DOHH2 (cell line): ENCODE results near the gene NAPB.

Experiments used
- H3F3A ChIP-seq: fragments of 200-600 bp; sonication (generic), shearing (Covaris generic); 2 replicates; pipeline ENCODE4 v1.6.0; 2016; ENCODE audit warnings: antibody characterized with exemption, mild to moderate bottlenecking; ENCODE audit not compliant: control insufficient read depth, insufficient read depth
- H3K27ac ChIP-seq: fragments of 200-600 bp; sonication (generic); 2 replicates; pipeline ENCODE4 v1.5.1; 2014; ENCODE audit warnings: low read depth, mild to moderate bottlenecking, low read length, moderate library complexity
- H3K27me3 ChIP-seq: fragments of 200-600 bp; sonication (generic); 2 replicates; pipeline ENCODE4 v1.6.1; 2014; ENCODE audit warnings: mild to moderate bottlenecking, low read length, mixed read lengths; ENCODE audit not compliant: control insufficient read depth
- H3K36me3 ChIP-seq: fragments of 200-600 bp; sonication (generic); 2 replicates; pipeline ENCODE4 v1.6.1; 2014; ENCODE audit warnings: mild to moderate bottlenecking, low read length, moderate library complexity, mixed read lengths; ENCODE audit not compliant: control insufficient read depth
- H3K4me1 ChIP-seq: fragments of 200-600 bp; sonication (generic); 2 replicates; pipeline ENCODE4 v1.6.1; 2014; ENCODE audit warnings: mild to moderate bottlenecking, low read length, mixed read lengths; ENCODE audit not compliant: control insufficient read depth
- H3K4me2 ChIP-seq: fragments of 200-600 bp; sonication (generic); 2 replicates; pipeline ENCODE4 v1.6.0; 2014; ENCODE audit warnings: mild to moderate bottlenecking, low read length, moderate library complexity
- H3K4me3 ChIP-seq: fragments of 200-600 bp; sonication (generic); 2 replicates; pipeline ENCODE4 v1.5.1; 2014; ENCODE audit warnings: mild to moderate bottlenecking, low read length, mixed read lengths
- H3K79me2 ChIP-seq: fragments of 200-600 bp; sonication (generic); 2 replicates; pipeline ENCODE4 v1.6.1; 2014; ENCODE audit warnings: mild to moderate bottlenecking, low read length, mixed read lengths; ENCODE audit not compliant: control insufficient read depth
- H3K9me2 ChIP-seq: fragments of 200-600 bp; sonication (generic); replicated peaks from 2 replicates; pipeline ENCODE4 v1.6.1; 2014; ENCODE audit warnings: mild to moderate bottlenecking, low read length, mixed read lengths; ENCODE audit not compliant: control insufficient read depth
- H3K9me3 ChIP-seq: fragments of 200-600 bp; sonication (generic); 2 replicates; pipeline ENCODE4 v1.6.1; 2014; ENCODE audit warnings: antibody characterized with exemption, low read length, mixed read lengths; ENCODE audit not compliant: control insufficient read depth, insufficient read depth
- H4K20me1 ChIP-seq: fragments of 200-600 bp; sonication (generic); 2 replicates; pipeline ENCODE4 v1.6.0; 2014; ENCODE audit warnings: low read depth, mild to moderate bottlenecking, antibody characterized with exemption, low read length, moderate library complexity; ENCODE audit not compliant: control insufficient read depth, insufficient read depth
- EZH2phosphoT487 ChIP-seq: fragments of 200-600 bp; sonication (generic); IDR thresholded peaks from 2 replicates; pipeline ENCODE4 v1.6.1; 2017; ENCODE audit warnings: borderline replicate concordance, mild to moderate bottlenecking, antibody characterized with exemption, low read length, moderate library complexity, mixed read lengths
- TF ChIP-seq, protein P1 (sequence below): fragments of 200-600 bp; sonication (generic); IDR thresholded peaks from one replicate; pipeline ENCODE4 v1.5.1; 2014; ENCODE audit warnings: antibody characterized with exemption, mild to moderate bottlenecking, low read depth, low read length; ENCODE audit not compliant: poor library complexity, severe bottlenecking

NAPB gene

DNA sequence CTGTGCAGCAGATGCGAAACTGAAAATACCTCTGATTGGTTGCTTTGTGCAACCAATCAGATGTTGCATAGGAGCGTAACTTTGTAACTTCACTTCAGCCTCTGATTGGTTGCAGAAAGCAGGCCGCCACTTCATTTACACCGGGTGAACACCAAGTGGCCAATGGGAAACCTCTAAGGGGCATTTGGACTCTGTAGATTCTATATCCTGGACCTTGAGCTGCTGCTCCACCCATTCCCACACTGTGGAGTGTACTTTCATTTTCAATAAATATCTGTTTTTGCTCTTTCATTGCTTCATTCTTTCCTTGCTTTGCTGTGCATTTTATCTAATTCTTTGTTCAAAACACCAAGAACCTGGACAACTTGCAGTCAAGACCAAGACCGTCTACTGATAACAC is 84.8 kb downstream of the NAPB start:
- no peak overlapping the region for H3K27ac ChIP-seq
- H3K4me2 ChIP-seq: no peak overlapping the region
- H3K36me3 ChIP-seq: no peaks in the 10 kb centered on the region
- TF ChIP-seq, protein P1, sequence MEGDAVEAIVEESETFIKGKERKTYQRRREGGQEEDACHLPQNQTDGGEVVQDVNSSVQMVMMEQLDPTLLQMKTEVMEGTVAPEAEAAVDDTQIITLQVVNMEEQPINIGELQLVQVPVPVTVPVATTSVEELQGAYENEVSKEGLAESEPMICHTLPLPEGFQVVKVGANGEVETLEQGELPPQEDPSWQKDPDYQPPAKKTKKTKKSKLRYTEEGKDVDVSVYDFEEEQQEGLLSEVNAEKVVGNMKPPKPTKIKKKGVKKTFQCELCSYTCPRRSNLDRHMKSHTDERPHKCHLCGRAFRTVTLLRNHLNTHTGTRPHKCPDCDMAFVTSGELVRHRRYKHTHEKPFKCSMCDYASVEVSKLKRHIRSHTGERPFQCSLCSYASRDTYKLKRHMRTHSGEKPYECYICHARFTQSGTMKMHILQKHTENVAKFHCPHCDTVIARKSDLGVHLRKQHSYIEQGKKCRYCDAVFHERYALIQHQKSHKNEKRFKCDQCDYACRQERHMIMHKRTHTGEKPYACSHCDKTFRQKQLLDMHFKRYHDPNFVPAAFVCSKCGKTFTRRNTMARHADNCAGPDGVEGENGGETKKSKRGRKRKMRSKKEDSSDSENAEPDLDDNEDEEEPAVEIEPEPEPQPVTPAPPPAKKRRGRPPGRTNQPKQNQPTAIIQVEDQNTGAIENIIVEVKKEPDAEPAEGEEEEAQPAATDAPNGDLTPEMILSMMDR: no peak
- TF ChIP-seq EZH2phosphoT487: no peak
- H3K4me3 ChIP-seq: no peak overlapping the region
- no peaks in the 10 kb centered on the region for H3K9me3 ChIP-seq
- peaks cover 14% of the 10 kb centered on the region for H3K4me1 ChIP-seq
- H3K79me2 ChIP-seq: no peaks in the 10 kb centered on the region
- no peaks in the 10 kb centered on the region for H4K20me1 ChIP-seq
- no peaks in the 10 kb centered on the region for H3K27me3 ChIP-seq
- H3K9me2 ChIP-seq: no peaks in the 10 kb centered on the region
- no peaks in the 10 kb centered on the region for H3F3A ChIP-seq

DNA sequence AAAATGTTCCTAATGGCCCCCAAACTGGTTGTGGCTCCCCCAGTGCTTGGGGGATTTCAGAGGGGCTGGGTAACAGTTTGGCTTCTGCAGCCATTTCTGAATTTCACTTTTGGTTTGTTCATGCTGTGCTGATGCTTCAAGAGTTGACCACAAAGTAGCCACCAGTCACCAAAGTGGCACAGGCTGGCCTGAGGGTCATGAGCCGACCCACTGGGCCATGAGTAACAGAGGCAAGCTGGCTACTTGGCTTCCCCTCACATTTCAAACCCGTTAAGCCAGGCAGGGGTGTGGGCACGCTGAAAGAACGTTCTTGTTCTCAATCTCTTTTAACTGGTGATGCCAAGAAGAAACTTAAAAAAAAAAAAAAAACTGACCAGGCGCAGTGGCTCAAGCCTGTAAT is 85.8 kb downstream of the NAPB start:
- H3K4me2 ChIP-seq: no peak overlapping the region
- no peaks in the 10 kb centered on the region for H4K20me1 ChIP-seq
- H3K9me2 ChIP-seq: no peaks in the 10 kb centered on the region

DNA sequence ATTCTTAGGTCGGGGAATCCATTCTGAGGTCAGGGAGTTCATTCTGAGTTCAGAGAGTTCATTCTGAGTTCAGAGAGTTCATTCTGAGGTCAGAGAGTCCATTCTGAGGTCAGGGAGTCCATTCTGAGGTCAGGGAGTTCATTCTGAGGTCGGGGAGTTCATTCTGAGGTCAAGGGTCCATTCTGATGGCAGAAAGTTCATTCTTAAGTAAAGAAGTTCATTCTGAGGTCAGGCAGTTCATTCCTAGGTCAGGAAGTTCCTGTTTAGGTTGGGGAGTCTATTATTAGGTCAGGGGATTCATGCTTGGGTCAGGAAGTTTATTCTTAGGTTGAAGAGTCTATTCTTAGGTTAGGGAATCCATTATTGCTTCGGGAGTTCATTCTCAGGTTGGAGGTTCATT is 87.2 kb downstream of the NAPB start:
- H3K36me3 ChIP-seq: no peaks in the 10 kb centered on the region
- peaks cover 14% of the 10 kb centered on the region for H3K4me1 ChIP-seq
- H3F3A ChIP-seq: no peaks in the 10 kb centered on the region
- no peaks in the 10 kb centered on the region for H3K9me3 ChIP-seq
- H4K20me1 ChIP-seq: no peaks in the 10 kb centered on the region
- H3K79me2 ChIP-seq: no peaks in the 10 kb centered on the region
- no peaks in the 10 kb centered on the region for H3K27me3 ChIP-seq
- no peak overlapping the region for H3K4me2 ChIP-seq
- H3K4me3 ChIP-seq: no peak overlapping the region
- H3K27ac ChIP-seq: no peak overlapping the region
- TF ChIP-seq EZH2phosphoT487: no peak
- TF ChIP-seq, protein P1: no peak
- no peaks in the 10 kb centered on the region for H3K9me2 ChIP-seq

More for the DNA sequence above, 85.8 kb downstream of the NAPB start:
- Histone ChIP-seq H3K36me3 (no peaks in the 10 kb centered on the region), H3F3A (no peaks in the 10 kb centered on the region), H3K9me3 (no peaks in the 10 kb centered on the region), H3K27ac (no peak overlapping the region), H3K4me1 (peaks cover 14% of the 10 kb centered on the region), H3K27me3 (no peaks in the 10 kb centered on the region), H3K4me3 (no peak overlapping the region), H3K79me2 (no peaks in the 10 kb centered on the region)
- no peak for TF ChIP-seq EZH2phosphoT487
- TF ChIP-seq, protein P1: no peak

DNA sequence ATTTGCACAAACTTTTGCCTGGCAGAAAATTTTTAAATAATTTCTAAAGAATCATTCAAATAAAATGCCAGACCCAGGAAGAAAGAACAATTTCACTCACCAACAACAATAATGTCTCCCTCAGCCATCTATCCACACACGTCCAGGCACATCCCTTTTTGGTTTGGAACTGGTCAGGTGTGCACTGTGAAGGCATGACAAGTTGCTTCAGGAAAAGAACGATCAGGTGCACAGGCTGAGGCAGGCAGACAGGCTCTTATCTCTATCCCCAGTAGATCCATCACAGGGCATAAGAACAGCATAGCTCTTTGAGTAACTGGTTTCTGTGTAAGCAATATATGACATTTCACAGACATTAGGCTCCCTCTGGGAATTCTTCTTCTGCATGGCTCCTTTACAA is 88.8 kb downstream of the NAPB start:
- no peaks in the 10 kb centered on the region for H3K9me3 ChIP-seq
- H3K9me2 ChIP-seq: no peaks in the 10 kb centered on the region
- H4K20me1 ChIP-seq: no peaks in the 10 kb centered on the region
- no peaks in the 10 kb centered on the region for H3K36me3 ChIP-seq
- H3K4me3 ChIP-seq: no peak overlapping the region
- H3K27me3 ChIP-seq: no peaks in the 10 kb centered on the region
- no peaks in the 10 kb centered on the region for H3K79me2 ChIP-seq
- H3F3A ChIP-seq: no peaks in the 10 kb centered on the region
- H3K4me2 ChIP-seq: no peak overlapping the region
- no peak for TF ChIP-seq EZH2phosphoT487
- TF ChIP-seq, protein P1: no peak
- H3K4me1 ChIP-seq: peaks cover 14% of the 10 kb centered on the region
- H3K27ac ChIP-seq: no peak overlapping the region
